Measurements from ENCODE around the gene MCOLN2.

DNA sequence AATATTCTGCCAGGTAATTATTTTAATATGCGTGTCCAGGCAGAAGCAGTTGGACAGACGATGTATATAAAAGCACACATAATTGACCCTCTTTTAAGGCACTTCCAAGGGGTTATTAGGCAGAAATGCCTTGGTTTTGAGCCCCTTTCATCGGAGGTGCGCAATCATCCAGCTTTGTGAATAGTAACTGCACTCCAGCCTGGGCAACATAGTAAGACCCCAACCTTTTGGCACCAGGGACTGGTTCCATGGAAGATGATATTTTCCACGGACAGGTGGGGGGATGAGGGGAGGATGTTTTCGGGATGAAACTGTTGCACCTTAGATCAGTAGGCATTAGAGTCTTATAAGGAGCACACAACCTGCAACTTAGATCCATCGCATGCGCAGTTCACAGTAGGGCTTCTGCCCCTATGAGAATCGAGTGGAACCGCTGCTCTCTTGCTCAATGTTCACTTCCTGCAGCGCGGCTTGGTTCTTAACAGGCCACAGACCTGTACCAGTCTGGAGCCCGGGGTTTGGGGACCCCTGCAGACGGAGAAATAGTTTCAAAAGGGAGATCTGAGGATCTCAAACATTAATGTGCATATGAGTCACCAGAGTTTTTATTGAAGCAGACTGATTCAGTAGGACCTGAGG, 1.8 kb upstream of the MCOLN2 start:
- TF ChIP-seq, protein P1, sequence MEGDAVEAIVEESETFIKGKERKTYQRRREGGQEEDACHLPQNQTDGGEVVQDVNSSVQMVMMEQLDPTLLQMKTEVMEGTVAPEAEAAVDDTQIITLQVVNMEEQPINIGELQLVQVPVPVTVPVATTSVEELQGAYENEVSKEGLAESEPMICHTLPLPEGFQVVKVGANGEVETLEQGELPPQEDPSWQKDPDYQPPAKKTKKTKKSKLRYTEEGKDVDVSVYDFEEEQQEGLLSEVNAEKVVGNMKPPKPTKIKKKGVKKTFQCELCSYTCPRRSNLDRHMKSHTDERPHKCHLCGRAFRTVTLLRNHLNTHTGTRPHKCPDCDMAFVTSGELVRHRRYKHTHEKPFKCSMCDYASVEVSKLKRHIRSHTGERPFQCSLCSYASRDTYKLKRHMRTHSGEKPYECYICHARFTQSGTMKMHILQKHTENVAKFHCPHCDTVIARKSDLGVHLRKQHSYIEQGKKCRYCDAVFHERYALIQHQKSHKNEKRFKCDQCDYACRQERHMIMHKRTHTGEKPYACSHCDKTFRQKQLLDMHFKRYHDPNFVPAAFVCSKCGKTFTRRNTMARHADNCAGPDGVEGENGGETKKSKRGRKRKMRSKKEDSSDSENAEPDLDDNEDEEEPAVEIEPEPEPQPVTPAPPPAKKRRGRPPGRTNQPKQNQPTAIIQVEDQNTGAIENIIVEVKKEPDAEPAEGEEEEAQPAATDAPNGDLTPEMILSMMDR (IDR thresholded peaks at IDR 0.05; ENCODE audit: borderline replicate concordance, extremely low read depth, low read length, poor library complexity, severe bottlenecking), result no peak
- no peak for TF ChIP-seq EZH2 (IDR thresholded peaks at IDR 0.05; ENCODE audit: borderline replicate concordance, low read depth, low read length, severe bottlenecking)

Data from DND-41 (cell line).